ENCODE results near the gene BMP6.
"Not testable (repeated sequence)": the region's sequence is repeated elsewhere in the genome, so short reads cannot be mapped to it uniquely, and the experiment has no call there.

The BMP6 gene

DNA sequence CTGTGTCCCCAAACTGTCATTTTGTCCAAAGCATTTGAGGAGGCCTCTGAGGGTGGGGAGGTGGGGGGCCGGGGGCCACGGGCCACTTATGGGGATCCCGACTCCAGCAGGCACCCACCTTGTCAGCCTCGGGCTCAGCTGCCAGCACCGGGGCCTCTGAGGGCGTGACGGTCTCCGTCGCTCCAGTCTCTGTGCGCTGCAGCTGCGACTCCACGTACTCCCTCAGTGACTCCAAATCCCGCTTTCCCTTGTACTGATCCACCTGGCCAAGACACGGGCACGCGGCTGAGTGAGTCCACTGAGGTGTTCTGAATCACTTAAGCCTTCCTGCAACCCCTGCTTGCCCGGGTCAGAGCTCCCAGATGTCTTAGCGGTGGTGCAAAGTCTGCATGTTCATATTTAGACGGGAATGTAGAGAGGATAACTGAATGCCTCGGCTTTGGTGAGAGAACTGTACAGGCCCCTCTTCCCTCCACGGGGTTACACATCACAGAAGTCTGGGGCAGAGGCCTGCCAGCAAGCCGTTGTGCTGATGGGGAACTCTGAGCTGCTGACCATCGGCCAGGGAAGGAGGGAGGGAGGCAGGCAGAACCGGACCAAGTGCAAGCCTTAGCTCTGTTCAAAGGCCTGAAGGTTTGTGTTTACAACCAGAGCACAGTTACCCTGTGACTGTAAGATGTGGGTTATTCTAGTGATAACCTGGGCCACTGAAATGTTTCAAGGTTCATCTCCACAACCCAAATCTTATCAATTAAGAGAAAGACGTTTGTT lies 162.9 kb downstream of the BMP6 start:
- no peak for DNase-seq

DNA sequence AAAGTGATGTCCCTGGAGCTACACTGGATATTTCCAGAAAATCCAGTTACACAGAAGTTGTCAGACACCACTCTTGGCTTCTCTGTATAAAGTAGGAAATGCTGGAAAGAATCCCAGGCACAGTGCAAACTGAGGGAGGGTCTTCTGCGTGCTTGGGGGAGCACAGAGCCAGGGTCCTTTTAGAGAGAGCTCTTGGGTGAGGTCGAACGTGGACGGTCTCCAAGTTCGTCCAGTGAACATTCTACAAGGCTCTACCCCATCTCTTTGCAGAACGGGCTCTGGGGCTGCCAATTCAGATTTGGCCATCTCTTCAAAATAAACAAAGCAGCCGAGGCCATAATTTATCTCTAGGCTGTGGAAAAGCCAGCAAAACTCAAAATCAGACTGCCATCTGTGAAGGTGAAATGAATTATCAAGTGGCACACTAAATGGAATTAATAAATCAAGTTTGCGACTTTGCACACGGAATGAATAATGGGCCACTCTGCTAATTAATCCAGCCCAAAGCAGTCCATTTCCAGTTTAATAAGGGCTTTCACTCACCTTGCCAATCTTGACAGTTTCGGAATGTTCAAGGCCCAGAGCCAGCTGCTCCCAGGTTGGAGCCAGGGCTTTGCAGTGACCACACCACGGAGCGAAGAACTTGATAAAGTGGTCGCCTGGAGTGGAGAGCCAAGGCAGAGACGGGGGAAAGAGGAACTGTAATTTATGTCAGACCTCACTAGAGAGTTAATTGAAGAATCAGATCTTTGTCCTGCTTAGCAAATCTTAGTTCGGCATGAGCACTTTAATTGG lies 165.4 kb downstream of the BMP6 start:
- no peak for DNase-seq

DNA sequence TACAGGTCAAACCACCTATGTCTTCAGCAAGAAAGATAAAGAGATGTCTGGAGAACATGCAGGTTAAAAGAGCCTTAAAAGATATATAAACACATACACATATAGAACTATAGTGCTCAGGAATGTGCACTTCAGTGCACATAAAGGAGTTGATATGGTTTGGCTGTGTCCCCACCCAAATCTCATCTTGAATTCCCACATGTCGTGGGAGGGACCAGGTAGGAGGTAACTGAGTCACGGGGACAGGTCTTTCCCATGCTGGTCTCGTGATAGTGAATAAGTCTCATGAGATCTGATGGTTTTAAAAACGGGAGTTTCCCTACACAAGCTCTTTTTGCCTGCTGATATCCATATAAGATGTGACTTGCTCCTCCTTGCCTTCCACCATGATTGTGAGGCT lies 166.5 kb downstream of the BMP6 start:
- DNase-seq: not testable (repeated sequence)

DNA sequence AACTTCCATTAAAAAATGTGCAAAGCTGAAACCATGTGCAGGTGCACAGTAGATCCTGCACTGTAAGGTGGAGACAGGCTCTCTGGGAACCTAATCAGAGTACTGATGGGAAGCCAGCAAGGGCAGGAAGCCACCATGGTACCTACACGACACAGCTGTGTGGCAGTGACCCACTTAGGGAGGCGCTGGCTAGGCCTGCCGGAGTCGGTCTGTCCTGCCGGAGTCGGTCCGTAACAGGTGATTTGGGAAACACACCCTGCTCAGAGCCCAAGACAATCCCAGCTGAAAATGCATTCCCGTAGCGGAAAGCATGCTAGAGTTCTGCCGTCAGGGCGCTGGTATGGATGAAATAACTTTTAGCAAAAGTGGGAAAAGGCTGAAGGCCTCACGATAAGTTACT lies 167.4 kb downstream of the BMP6 start:
- DNase-seq: no peak

DNA sequence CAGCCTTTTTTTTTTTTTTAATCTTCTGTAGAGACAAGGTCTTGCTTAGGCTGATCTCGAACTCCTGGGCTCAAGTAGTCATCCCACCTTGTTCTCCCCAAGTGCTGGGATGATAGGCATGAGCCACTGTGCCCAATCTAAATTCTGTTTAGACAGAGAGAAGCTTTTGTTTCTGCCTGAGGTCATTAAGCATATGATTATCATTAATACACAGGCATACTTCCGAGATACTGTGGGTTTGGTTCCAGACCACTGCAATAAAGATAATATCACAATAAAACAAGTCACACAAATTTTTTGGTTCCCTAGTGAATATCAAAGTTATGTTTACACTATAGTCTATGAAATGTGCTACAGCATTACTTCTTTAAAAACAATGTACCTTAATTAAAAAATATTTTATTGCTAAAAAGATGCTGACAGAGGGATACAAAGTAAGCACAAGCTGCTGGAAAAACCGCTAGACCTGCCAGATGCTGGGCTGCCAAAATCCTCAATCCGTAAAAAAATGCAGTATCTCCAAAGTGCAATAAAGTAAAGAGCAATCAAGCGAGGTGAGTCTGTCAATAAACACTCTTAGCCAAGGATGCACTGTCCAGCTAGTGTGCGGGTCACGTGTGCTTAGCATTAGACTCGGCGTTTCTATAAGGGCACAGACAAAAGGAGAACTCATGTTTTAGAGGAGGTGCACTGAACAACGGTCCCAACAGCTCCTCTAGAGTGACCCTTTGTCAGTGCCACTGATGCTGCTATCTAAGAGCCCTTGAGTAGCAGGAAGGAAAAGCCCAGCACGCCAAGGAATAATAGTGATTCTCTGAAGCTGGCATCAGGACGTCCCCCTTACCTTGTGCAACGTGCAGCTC lies 168.6 kb downstream of the BMP6 start:
- DNase-seq: no peak

DNA sequence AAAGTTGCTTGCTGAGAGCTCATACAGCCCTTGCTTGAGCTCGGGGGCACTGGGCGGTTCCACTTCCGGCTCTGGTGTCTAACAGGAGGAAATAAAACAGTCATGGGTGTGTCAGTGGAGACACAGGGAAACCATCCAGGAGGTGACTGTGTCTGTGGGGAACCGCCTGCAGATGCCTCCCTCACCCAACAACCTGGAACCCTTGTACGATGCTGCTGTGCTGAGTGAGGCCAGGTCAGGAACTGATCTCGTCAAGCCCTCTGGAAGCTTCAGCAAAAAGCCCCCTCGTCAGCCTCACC lies 169.2 kb downstream of the BMP6 start:
- no peak for DNase-seq

DNA sequence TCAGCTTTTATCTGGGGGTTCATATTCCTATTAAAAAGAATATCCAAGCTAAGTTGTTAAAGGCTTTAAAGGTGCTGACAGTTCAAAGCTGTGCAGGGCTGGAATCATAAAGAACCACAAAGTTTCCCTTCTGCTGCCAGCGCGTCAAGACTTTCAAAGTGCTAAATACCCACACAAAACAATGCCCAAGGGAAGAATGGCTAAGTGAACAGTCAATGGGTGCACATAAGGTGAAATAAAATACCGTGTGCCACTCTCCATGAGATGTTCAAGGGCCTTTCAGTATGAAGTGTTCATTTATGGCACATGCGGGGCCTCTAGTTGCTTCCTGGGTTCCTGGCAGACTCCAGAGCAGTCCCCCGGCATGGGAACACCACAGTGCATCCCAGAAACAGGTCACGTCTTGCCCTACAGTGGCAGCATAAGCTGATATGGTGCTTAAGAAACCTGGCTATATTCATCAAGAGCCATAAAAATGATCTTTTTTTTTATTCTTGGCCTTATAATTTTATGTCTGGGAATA lies 170.6 kb downstream of the BMP6 start:
- no peak for DNase-seq

DNA sequence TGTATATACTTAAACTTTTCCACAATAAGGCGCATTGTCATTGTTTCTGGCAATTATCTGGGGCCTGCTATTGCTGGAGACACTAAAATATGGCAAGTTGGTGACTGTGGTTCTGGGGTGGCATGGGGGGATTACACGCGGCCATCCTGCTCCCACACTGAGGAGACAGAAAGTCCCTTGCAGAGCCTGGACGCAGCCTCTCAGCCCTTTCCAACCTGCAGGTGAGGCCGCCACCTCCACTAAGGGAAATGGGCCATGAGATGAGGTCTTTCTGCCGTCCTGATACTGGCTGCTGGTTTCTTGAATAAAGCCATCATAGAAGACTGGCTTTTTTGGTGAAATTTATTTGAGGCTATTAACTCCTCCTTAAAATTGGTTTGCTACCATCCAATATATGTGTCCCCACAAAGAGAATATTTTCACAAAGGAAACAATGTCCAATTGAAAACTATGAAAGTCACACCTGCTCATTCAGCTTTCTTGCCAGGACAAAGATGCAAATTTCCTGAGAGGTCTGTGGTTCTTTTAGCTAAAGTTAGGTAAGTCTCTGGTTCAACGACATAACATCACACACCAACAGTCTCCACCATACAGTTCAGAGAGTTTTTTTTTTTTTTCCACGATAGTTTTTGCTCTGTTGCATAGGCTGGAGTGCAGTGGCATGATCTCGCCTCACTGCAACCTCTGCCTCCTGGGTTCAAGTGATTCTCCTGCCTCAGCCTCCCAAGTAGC lies 171.7 kb downstream of the BMP6 start:
- no peak for DNase-seq

DNA sequence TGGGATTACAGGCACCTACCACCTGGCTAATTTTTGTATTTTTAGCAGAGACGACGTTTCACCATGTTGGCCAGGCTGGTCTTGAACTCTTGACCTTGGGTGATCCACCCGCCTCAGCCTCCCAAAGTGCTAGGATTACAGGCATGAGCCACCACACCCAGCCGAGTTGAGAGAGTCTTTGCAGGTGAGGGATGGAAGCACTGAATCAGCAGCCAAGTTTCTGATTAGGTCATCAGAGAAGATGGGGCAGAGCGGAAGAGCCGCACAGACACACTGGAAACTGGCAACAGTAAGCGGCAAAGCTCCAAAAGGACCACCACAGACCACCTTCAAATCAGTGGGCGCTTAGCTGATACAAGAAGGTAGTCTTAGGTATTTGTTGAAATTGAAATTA lies 172.3 kb downstream of the BMP6 start:
- DNase-seq: not testable (repeated sequence)

DNA sequence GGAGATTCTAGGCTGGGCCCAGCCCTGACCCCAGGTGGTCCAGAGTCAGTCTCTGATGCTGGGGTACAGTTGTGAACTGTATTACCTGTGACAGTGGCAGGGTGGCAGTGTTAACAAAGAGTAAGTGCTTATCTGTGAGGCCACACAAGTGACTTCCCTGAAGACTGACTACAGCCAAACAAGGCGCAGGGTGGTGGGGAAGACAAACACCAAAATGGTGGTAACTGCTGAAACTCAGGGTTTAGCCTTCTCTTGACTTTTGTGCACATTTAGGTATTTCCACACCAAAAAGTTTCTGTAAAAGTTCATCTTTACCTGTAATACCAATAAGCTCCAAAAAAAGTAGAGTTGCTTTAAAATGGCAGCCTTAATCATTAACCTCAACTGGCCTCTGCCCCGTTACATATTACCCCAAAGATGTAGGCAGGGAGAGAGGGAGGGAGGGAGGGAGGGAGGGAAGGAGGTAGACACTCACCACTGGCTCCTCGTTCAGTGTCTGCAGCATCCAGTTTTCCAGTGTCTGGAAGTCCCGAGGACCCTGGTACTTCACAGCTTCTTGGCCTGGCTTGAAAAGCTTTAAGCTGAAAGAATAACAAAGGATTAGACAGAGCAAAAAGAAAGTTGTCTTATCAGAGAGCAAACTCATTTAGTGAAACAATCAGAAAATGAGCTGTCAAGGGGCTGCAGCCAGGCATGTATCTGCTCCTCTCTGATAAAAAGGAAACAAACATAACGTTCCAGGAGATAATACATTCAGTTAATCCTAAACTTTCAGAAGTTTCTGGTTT lies 173.4 kb downstream of the BMP6 start:
- no peak for DNase-seq

DNA sequence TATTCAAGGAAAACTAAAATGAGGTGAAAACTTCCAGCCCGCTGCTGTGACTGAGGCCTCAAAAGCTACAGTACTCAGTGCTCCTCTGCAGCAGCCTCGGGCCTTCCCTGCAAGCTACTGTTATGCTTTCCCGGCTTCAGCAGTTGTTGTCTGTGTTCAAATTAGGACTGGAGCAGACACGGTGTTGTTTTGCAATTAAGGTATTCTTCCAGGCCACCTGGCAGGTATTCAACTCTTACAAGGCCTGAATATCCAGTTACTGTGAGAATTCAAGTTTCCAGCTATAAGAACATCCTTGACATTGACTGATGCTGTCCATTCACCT lies 174.0 kb downstream of the BMP6 start:
- DNase-seq: no peak

DNA sequence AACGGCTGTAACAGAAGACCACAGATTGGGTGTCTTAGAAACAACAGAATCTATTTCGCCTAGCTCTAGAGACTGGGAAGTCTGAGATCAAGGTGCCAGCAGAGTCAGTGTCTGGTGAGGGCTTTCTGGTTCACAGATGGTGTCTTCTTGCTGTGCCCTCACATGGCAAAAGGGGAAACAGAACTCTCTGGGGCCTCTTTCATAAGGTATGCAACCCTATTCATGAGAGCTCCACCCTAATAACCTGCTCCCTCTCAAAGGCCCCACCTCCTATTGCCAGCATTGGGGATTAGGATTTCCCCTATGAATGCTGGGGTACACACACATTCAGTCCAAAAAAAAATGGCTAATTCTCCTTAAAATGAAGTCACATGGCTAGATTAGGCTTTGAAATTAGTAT lies 174.7 kb downstream of the BMP6 start:
- DNase-seq: no peak

DNA sequence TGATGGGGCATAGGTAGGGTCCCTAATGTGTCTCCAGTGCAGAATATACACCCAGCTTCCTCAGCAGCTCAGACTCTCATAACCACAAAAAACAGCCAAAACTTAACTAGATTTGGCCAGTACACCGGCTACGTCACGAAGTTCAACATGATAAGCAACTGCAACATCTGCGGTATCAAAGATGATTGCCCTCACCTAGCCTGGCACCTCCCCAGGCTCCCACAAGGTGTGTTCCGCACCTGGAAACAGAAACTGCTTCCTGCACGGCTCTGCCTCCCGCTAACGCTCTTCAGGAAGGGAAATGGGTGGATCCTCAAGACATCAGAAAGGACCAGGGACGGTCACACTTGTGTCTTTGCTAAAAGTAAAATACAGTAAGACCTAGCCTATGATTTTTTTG lies 175.2 kb downstream of the BMP6 start:
- no peak for DNase-seq

DNA sequence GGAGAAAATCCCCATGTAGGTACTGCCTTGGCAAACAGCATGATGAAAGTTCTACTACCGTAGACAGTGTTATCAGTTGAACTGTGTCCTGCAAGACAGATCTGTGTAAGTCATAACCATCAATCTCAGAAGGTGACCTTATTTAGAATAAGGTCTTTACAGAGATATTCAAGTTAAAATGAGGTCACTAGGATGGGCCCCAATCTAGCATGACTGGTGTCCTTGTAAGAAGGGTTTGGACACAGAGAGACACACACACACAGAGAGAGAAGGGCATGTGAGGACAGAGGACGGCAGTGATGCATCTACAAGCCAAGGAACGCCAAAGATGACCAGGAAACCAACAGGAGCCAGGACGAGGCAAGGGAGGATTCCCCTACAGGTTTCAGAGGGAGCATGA lies 175.9 kb downstream of the BMP6 start:
- DNase-seq: no peak

DNA sequence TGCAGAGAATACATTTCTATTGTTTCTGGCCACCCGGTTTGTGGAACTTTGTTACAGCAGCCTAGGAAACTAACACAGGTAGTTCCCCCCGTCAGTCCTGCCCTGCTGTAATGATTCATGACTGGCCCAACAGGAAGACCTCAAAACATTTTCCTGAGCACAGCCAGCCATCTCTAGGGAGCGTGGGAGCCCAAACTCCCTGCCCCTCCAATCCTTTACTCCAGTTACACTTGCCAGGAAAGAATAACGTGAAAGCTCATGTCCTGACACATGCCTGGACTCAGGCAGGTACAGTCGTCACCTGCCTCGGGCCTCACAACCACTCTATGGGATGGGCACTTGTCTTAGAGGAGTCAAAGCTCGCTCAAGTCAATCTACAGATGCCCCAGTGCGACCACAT lies 176.3 kb downstream of the BMP6 start:
- DNase-seq: no peak

DNA sequence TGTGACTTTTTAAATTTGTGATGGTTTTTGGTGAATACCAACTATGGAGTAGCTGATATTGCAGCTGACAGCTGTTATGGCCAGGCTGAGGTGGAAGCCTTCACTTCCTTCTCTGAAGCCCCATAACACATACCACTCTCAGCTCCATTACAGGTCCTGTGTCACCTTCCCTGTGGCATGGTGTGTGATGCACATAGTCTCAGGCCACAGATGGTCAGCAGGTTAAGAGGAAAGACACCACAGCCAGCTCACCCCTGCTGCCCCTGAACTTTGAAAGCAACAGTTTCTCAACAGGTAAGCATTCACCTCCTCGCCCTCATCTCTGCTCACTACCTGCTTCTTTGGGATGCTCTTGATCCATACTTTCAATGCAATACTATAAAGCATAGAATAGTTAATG lies 177.0 kb downstream of the BMP6 start:
- DNase-seq: no peak

DNA sequence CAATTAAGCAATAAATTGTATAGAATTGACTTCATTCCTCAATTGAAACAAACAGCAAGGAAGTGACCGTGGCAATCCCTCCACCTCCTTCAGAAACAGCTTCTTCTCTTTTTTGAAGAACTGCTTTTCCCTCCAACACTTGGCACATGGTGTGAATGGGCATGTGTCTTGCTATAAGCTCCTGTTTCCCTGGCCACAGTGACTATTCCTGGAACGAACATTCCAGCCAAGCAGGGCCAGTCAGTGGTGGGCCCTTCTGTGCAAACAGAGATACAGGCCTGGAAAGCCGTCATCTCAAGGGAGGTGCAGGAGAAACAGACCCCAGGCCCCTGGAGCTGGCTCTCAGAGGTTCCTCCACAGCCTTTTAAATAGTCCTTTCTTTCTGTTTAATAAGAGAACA lies 177.8 kb downstream of the BMP6 start:
- DNase-seq: no peak

DNA sequence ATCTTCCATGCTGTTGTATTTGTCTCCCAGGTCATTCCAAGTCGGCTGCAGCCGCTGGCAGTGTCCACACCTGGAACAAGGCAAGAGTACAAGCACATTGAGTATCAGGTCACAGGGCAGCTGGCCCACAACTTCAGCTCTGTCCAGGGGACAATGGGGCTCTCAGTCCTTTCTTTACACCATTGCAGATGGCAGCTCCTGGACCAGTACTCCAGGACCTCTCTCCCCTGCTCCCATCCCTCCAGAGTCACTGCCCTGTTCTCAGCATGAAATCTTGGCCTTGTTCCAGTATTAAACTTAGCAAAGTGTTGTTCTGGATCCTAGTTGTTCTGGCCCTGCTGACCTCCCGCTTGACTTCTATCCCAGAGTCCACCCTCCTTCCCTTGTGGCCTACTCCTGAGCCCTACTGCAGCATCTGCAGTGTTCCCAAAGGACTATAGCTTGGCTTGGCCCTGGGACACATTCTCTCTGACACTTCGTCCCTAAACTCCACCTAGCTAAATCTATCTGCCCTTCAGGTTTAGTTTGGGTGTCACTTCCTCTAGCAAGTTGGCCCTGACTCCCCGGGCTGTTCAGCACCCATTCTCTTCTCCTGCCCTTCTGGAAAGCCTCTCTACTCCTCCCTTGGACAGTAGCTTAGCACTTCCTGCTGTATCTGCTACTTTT lies 178.9 kb downstream of the BMP6 start:
- no peak for DNase-seq

DNA sequence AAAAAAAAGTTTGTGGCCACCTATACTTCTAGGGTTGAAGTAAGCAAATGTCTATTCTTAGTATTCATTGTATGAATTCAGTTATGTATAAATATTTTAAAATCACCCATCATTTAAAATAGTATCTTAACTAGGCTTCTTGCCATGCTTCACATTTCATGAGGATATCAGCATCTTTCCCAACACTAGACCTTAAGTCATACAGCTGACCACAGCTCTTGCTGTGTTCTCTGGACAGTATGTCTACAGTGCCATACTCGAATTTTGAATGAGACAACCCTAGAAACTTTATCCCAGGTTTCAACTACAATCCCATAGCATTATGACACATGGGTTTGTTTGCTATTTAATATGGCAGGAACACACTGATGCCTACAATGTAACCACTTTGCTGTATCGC lies 179.5 kb downstream of the BMP6 start:
- no peak for DNase-seq

DNA sequence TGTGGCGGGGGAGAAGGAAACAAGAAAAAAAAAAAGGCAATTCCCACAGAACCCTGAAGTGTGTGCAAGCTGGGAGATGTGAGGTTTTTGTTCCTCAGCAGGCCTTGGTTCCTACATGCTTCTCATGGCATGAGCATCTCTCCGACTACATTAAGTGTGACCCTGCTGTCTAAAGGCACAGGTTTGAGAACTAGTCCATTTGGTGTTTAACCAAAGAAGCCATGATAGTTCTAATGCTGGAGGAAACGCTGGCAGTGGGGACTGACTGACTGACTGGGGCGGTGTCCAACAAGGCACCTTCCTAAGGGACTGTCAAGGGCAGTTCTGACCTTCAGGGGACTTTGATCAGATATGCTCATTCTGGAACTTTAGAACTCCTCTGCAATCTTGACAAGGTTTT lies 180.8 kb downstream of the BMP6 start:
- no peak for DNase-seq

DNA sequence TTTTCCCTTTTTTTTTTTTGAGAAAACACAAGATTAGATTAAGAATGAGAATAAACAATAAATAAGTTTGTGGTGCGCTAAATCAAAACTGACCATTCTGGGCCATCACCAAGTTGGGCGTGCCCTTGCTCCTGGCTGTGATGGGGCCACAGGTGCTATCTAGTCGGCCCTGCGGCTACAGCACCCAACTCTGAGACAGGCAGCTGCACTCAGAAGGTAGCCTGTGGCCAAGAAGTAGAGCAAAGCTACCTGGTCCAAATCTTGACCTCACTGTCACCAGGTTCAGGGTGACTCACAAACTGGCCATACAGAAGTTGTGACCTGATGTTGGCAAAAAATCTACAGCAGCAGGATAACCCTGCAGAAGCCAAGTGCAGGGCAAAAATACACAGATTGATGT lies 181.3 kb downstream of the BMP6 start:
- no peak for DNase-seq
